ENCODE results near the gene CYBC1. TPM values are rescaled to one million over a fixed set of nuclear protein-coding genes. Genes with fewer than 3 reads are reported as not detected.
A peak's percentile ranks its signal among the peaks of the same experiment; 100 is the strongest.

CYBC1 gene
- total RNA-seq (139 TPM), polyA plus RNA-seq (ENCODE audit: insufficient read depth, low read depth, low replicate concordance) (38.2 TPM)
- long read RNA-seq, donor 1, transcript CYBC1-201 (7 exons, 2,093 nt) = major isoform, 6 of 11 reads
- long read RNA-seq, donor 1, partial matches to known transcripts = 0 of 11 reads
- long read RNA-seq, donor 1, other reads (novel, unspliced or antisense) = 0 of 11 reads
- long read RNA-seq, donor 2, transcript CYBC1-201 (7 exons, 2,093 nt) = major isoform, 11 of 15 reads
- long read RNA-seq, donor 2, partial matches to known transcripts = 0 of 15 reads
- long read RNA-seq, donor 2, other reads (novel, unspliced or antisense) = 0 of 15 reads
- long read RNA-seq, donor 3, transcript CYBC1-201 (7 exons, 2,093 nt) = major isoform, 6 of 14 reads
- long read RNA-seq, donor 3, partial matches to known transcripts = 0 of 14 reads
- long read RNA-seq, donor 3, other reads (novel, unspliced or antisense) = 0 of 14 reads
- long read RNA-seq, donor 4, transcript CYBC1-201 (7 exons, 2,093 nt) = major isoform, 8 of 17 reads
- long read RNA-seq, donor 4, partial matches to known transcripts = 0 of 17 reads
- long read RNA-seq, donor 4, other reads (novel, unspliced or antisense) = 0 of 17 reads
- long read RNA-seq, donor 5, partial matches to known transcripts = 0 of 2 reads
- long read RNA-seq, donor 5, other reads (novel, unspliced or antisense) = 0 of 2 reads
- long read RNA-seq, donor 6, partial matches to known transcripts = 0 of 3 reads
- long read RNA-seq, donor 6, other reads (novel, unspliced or antisense) = 0 of 3 reads
- long read RNA-seq, donor 7, transcript CYBC1-205 (2 exons, 2,222 nt) = minor isoform, 6 of 117 reads
- long read RNA-seq, donor 7, transcript CYBC1-201 (7 exons, 2,093 nt) = major isoform, 56 of 117 reads
- long read RNA-seq, donor 7, transcript CYBC1-216 (8 exons, 841 nt) = minor isoform, 6 of 117 reads
- long read RNA-seq, donor 7, partial matches to known transcripts = 4 of 117 reads
- long read RNA-seq, donor 7, other reads (novel, unspliced or antisense) = 38 of 117 reads
- long read RNA-seq, donor 8, transcript CYBC1-201 (7 exons, 2,093 nt) = major isoform, 7 of 8 reads
- long read RNA-seq, donor 8, partial matches to known transcripts = 0 of 8 reads
- long read RNA-seq, donor 8, other reads (novel, unspliced or antisense) = 0 of 8 reads
- long read RNA-seq, donor 9, transcript CYBC1-201 (7 exons, 2,093 nt) = major isoform, 5 of 8 reads
- long read RNA-seq, donor 9, partial matches to known transcripts = 0 of 8 reads
- long read RNA-seq, donor 9, other reads (novel, unspliced or antisense) = 0 of 8 reads
- long read RNA-seq, donor 10, transcript CYBC1-201 (7 exons, 2,093 nt) = major isoform, 8 of 11 reads
- long read RNA-seq, donor 10, partial matches to known transcripts = 0 of 11 reads
- long read RNA-seq, donor 10, other reads (novel, unspliced or antisense) = 0 of 11 reads

DNA sequence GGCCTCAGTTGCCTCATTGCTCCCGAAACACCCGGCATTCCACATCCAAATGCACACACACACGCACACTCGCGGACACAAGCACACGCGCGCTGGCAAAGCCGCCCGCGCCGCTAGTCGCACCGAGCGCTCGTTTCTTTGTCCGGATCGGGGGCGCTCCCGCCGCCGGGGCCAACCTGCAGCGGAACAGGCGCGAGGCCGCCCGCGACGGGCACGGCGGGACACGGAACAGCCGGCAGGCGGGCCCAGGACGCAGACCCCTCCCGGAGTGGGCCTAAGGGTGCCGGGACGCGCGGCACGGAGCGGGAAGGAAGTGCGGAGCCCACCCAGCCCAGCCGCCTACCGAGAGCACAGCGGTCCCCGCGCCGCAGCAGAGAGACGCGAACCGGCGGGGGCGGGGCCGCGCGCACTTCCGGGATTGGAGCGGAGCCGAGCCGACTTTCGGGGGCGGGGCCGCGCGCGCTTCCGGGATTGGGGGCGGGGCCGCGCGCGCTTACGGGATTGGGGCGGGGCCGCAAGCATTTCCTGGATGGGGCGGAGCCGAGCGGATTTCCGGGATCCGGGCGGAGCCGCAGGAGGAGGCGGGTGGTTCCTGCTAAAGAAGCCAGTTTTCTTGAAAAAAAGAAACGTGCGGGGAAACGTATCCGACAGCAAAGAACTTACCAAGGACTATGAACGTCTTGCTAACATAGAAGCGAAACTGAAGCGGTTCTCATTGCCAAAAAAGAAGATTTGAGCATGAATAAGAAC lies at the start of gene CYBC1:
Gene CYBC1, minus strand, starts transcription at position 396 of the 750 bp plus-strand sequence. CDS start 1,498 bp downstream, outside the sequence.
- peaks cover 0 to 12% (median 5%) of the 10 kb centered on the region in 3 donors for H3K4me1 ChIP-seq (ENCODE audit: control insufficient read depth in 2 of 3, insufficient read depth in 2 of 3, low read depth in 1 of 3, low read length in 3 of 3)
- H3K4me3 ChIP-seq (ENCODE audit: low read length in 3 of 3) = peak within 1 kb of the TSS; percentile 87 to 92 (median 89)
- H3K27me3 ChIP-seq (ENCODE audit: control insufficient read depth, insufficient read depth, low read length) = no peaks in the 10 kb centered on the region
- peak; percentile 95 to 98 (median 96) for DNase-seq
- no peaks in the 10 kb centered on the region for H3K36me3 ChIP-seq (ENCODE audit: control insufficient read depth in 2 of 3, insufficient read depth in 3 of 3, low read length in 3 of 3)
- peak within 1 kb of the TSS; percentile 85 to 94 for H3K27ac ChIP-seq (ENCODE audit: low read depth in 2 of 2, low read length in 2 of 2)
- TF ChIP-seq, protein P1, sequence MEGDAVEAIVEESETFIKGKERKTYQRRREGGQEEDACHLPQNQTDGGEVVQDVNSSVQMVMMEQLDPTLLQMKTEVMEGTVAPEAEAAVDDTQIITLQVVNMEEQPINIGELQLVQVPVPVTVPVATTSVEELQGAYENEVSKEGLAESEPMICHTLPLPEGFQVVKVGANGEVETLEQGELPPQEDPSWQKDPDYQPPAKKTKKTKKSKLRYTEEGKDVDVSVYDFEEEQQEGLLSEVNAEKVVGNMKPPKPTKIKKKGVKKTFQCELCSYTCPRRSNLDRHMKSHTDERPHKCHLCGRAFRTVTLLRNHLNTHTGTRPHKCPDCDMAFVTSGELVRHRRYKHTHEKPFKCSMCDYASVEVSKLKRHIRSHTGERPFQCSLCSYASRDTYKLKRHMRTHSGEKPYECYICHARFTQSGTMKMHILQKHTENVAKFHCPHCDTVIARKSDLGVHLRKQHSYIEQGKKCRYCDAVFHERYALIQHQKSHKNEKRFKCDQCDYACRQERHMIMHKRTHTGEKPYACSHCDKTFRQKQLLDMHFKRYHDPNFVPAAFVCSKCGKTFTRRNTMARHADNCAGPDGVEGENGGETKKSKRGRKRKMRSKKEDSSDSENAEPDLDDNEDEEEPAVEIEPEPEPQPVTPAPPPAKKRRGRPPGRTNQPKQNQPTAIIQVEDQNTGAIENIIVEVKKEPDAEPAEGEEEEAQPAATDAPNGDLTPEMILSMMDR (IDR thresholded peaks at IDR 0.05; ENCODE audit: borderline replicate concordance, extremely low read depth, insufficient read depth) = no peak
- intact Hi-C loops (cut with DNase I) = no loop called here
- H3K9me3 ChIP-seq (ENCODE audit: control insufficient read depth in 2 of 3, insufficient read depth in 1 of 3, low read length in 3 of 3) = no peaks in the 10 kb centered on the region
- peak within 1 kb of the TSS; percentile 80 to 82 (median 80) for H3K9ac ChIP-seq (ENCODE audit: low read length in 3 of 3)
- no peak for FAIRE-seq

DNA sequence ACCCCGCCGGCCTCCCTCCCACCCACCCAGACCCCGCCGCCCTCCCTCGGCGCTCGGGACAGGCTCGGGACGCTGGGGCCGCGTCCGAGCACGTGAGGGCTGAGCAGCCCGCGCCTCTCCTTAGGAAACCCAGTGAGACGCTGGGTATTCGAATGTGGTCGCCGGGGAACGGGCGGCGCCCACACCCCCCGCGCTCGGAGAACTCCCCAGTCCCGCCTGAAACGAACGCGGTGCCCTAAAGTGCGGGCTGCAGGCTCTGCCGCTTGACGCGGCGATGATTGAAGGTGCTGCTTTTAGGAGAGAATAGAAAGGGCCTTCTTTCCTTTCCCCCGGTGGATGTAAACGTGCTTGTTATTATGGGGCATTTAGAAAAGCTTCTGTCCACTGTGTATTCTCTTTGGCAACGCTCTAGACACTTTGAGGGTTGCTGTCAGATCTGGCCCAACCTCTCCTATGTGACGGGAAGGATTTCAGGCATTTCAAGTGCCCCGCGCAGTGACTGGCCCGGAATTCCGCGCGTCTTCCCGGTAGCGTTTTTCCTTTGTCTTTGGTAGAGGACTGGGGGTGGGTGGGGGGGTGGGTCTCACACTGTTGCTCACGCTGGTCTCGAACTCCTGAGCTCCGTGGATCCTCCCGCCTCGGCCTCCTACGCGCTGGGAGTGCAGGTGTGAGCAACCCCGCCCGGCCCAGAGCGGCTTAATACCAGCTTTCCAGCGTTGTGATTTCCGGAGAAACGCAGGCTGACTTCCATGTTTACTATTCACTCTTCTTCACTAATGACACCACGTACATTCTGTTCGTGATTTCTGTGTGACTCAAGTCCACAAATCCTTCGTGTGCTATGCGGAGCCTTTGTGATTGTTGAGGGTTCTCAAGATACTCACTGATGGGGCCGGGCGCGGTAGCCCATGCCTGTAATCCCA lies 47.2 kb upstream of the CYBC1 start:
- H3K4me3 ChIP-seq (ENCODE audit: low read length in 3 of 3) = peak overlapping the region; percentile 52 to 61 (median 56)
- H3K27me3 ChIP-seq (ENCODE audit: control insufficient read depth, insufficient read depth, low read length) = no peaks in the 10 kb centered on the region
- intact Hi-C loops (cut with DNase I) = no loop called here
- DNase-seq = peak in 4 of 5 donors; percentile 31 to 69 (median 62)
- H3K36me3 ChIP-seq (ENCODE audit: control insufficient read depth in 2 of 3, insufficient read depth in 3 of 3, low read length in 3 of 3) = no peaks in the 10 kb centered on the region
- FAIRE-seq = no peak
- TF ChIP-seq, protein P1 (IDR thresholded peaks at IDR 0.05; ENCODE audit: borderline replicate concordance, extremely low read depth, insufficient read depth) = no peak
- H3K9me3 ChIP-seq (ENCODE audit: control insufficient read depth in 2 of 3, insufficient read depth in 1 of 3, low read length in 3 of 3) = no peaks in the 10 kb centered on the region
- no peak overlapping the region for H3K27ac ChIP-seq (ENCODE audit: low read depth in 2 of 2, low read length in 2 of 2)
- peak overlapping the region in 2 of 3 donors; percentile 24 to 29 for H3K9ac ChIP-seq (ENCODE audit: low read length in 3 of 3)
- H3K4me1 ChIP-seq (ENCODE audit: control insufficient read depth in 2 of 3, insufficient read depth in 2 of 3, low read depth in 1 of 3, low read length in 3 of 3) = peaks cover 0 to 13% (median 0%) of the 10 kb centered on the region in 3 donors

Measured in kidney (tissue), 22 donors.